ENCODE measurements around the gene PLEKHA6. TPM values are rescaled to one million over a fixed set of nuclear protein-coding genes. Genes with fewer than 3 reads are reported as not detected.

The PLEKHA6 gene
- total and polyA plus RNA-seq, 2 of the 8 experiments (the other 6 are each of a cell fraction or from before 2014, with no cell fraction given): 4.8 to 20.2 TPM

DNA sequence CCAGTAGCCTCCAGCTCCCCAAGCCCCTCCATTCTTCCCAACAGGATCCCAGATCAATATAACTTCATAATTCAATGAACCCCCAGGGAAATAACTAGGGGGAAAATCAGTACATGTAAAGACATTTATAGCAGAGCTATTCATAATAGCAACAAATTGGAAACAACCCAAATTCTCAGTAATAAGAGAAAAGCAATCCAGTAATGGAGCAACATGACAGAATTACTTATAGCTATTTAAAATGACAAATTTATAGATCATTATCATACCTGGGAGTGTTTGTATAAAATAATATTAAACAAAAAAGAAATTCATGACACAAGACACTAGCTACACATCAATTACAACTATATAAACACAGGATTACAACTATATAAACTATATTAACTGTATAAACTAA is 20.2 kb downstream of the PLEKHA6 start (continued):
- TF ChIP-seq CBX8 (IDR thresholded peaks at IDR 0.05; ENCODE audit: borderline replicate concordance, low read depth, low read length) (no peak), CHD1 (IDR thresholded peaks at IDR 0.05; ENCODE audit: low read depth, low read length) (no peak), BRCA1 (IDR thresholded peaks at IDR 0.05; ENCODE audit: low read depth, low read length) (no peak)
